ENCODE measurements around the gene PDGFRB. TPM values are rescaled to one million over a fixed set of nuclear protein-coding genes. Genes with fewer than 3 reads are reported as not detected.

The PDGFRB gene
- total and polyA plus RNA-seq, 4 donors, result 5.2 to 13.1 (median 8.3) TPM

- Histone ChIP-seq H3K9ac (ENCODE audit: low read depth in 1 of 2, low read length in 2 of 2) (no peak overlapping the region), H3K27me3 (ENCODE audit: control insufficient read depth in 4 of 4, insufficient read depth in 4 of 4, low read length in 3 of 4) (no peaks in the 10 kb centered on the region), H3K36me3 (ENCODE audit: control insufficient read depth in 4 of 4, insufficient read depth in 3 of 4, low read depth in 1 of 4, low read length in 3 of 4) (peaks cover 0 to 2% (median 0%) of the 10 kb centered on the region in 4 donors), H3K4me3 (ENCODE audit: low read depth in 1 of 3, low read length in 3 of 3) (no peak overlapping the region), H3K9me3 (ENCODE audit: control insufficient read depth in 4 of 4, low read length in 3 of 4) (no peaks in the 10 kb centered on the region), H3K4me1 (ENCODE audit: control insufficient read depth in 4 of 4, insufficient read depth in 4 of 4, low read length in 3 of 4) (peaks cover 11 to 55% (median 39%) of the 10 kb centered on the region in 4 donors), H3K27ac (ENCODE audit: low read depth in 1 of 2, low read length in 2 of 2) (no peak overlapping the region)
- WGBS, result 94% methylated on average over 22 of the region's 22 CpGs
- DNase-seq (ENCODE audit: low spot score), result no peak
- no peak for TF ChIP-seq GABPA (IDR thresholded peaks at IDR 0.05 in 1 of 2, conservative IDR thresholded peaks at IDR 0.05 in 1 of 2)
These were observed 22.9 kb downstream of the PDGFRB start for GRCh38 chr5:150132740-150133139.

GRCh38 chr5:150131978-150132694 is 23.5 kb downstream of the PDGFRB start:
- Histone ChIP-seq H3K4me3 (ENCODE audit: low read depth in 1 of 3, low read length in 3 of 3) (no peak overlapping the region), H3K27me3 (ENCODE audit: control insufficient read depth in 4 of 4, insufficient read depth in 4 of 4, low read length in 3 of 4) (no peaks in the 10 kb centered on the region), H3K4me1 (ENCODE audit: control insufficient read depth in 4 of 4, insufficient read depth in 4 of 4, low read length in 3 of 4) (peaks cover 9 to 49% (median 35%) of the 10 kb centered on the region in 4 donors), H3K36me3 (ENCODE audit: control insufficient read depth in 4 of 4, insufficient read depth in 3 of 4, low read depth in 1 of 4, low read length in 3 of 4) (peaks cover 0 to 2% (median 0%) of the 10 kb centered on the region in 4 donors), H3K27ac (ENCODE audit: low read depth in 1 of 2, low read length in 2 of 2) (peak overlapping the region in 1 of 2 donors; percentile 11), H3K9ac (ENCODE audit: low read depth in 1 of 2, low read length in 2 of 2) (no peak overlapping the region), H3K9me3 (ENCODE audit: control insufficient read depth in 4 of 4, low read length in 3 of 4) (no peaks in the 10 kb centered on the region)
- no peak for DNase-seq (ENCODE audit: low spot score)
- 74% methylated on average over 12 of the region's 12 CpGs for WGBS
- TF ChIP-seq RXRA (IDR thresholded peaks at IDR 0.05) (no peak), HNF4G (IDR thresholded peaks at IDR 0.05) (no peak), REST (IDR thresholded peaks at IDR 0.05) (no peak), YY1 (IDR thresholded peaks at IDR 0.05) (no peak), FOXA2 (IDR thresholded peaks at IDR 0.05) (no peak), TAF1 (conservative IDR thresholded peaks at IDR 0.05) (no peak), EGR1 (IDR thresholded peaks at IDR 0.05; ENCODE audit: low read depth in 2 of 2) (no peak)
- TF ChIP-seq, protein P1, sequence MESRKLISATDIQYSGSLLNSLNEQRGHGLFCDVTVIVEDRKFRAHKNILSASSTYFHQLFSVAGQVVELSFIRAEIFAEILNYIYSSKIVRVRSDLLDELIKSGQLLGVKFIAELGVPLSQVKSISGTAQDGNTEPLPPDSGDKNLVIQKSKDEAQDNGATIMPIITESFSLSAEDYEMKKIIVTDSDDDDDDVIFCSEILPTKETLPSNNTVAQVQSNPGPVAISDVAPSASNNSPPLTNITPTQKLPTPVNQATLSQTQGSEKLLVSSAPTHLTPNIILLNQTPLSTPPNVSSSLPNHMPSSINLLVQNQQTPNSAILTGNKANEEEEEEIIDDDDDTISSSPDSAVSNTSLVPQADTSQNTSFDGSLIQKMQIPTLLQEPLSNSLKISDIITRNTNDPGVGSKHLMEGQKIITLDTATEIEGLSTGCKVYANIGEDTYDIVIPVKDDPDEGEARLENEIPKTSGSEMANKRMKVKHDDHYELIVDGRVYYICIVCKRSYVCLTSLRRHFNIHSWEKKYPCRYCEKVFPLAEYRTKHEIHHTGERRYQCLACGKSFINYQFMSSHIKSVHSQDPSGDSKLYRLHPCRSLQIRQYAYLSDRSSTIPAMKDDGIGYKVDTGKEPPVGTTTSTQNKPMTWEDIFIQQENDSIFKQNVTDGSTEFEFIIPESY (IDR thresholded peaks at IDR 0.05), result no peak
- TF ChIP-seq, protein P2, sequence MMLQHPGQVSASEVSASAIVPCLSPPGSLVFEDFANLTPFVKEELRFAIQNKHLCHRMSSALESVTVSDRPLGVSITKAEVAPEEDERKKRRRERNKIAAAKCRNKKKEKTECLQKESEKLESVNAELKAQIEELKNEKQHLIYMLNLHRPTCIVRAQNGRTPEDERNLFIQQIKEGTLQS (IDR thresholded peaks at IDR 0.05), result no peak
- TF ChIP-seq, protein P3, sequence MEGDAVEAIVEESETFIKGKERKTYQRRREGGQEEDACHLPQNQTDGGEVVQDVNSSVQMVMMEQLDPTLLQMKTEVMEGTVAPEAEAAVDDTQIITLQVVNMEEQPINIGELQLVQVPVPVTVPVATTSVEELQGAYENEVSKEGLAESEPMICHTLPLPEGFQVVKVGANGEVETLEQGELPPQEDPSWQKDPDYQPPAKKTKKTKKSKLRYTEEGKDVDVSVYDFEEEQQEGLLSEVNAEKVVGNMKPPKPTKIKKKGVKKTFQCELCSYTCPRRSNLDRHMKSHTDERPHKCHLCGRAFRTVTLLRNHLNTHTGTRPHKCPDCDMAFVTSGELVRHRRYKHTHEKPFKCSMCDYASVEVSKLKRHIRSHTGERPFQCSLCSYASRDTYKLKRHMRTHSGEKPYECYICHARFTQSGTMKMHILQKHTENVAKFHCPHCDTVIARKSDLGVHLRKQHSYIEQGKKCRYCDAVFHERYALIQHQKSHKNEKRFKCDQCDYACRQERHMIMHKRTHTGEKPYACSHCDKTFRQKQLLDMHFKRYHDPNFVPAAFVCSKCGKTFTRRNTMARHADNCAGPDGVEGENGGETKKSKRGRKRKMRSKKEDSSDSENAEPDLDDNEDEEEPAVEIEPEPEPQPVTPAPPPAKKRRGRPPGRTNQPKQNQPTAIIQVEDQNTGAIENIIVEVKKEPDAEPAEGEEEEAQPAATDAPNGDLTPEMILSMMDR (IDR thresholded peaks at IDR 0.05; ENCODE audit: low read depth, low read length, missing input control), result no peak
